ENCODE results near the gene SLC25A44. TPM values are rescaled to one million over a fixed set of nuclear protein-coding genes. Genes with fewer than 3 reads are reported as not detected.

The SLC25A44 gene
- polyA plus RNA-seq, 4 donors: 13.4 to 46.6 (median 17.3) TPM

GRCh38 chr1:156149374-156150332 lies 44.3 kb upstream of the SLC25A44 start:
- DNase-seq: no peak
- peak overlapping the region in 1 of 3 donors; percentile 36 for H3K27ac ChIP-seq (ENCODE audit: low read depth in 1 of 3, low read length in 2 of 3)
- no peaks in the 10 kb centered on the region for H3K36me3 ChIP-seq (ENCODE audit: control insufficient read depth in 3 of 3, insufficient read depth in 2 of 3, low read depth in 1 of 3, low read length in 3 of 3)
- H3K4me3 ChIP-seq (ENCODE audit: low read depth in 1 of 3, low read length in 3 of 3): no peak overlapping the region
- peaks cover 0 to 12% (median 0%) of the 10 kb centered on the region in 3 donors for H3K4me1 ChIP-seq (ENCODE audit: control insufficient read depth in 3 of 3, insufficient read depth in 2 of 3, low read depth in 1 of 3, low read length in 2 of 3)
- 42 to 62% (median 50%) methylated on average over 18 to 20 of the region's 20 CpGs for WGBS, 3 donors
- H3K9me3 ChIP-seq (ENCODE audit: control insufficient read depth in 2 of 2, insufficient read depth in 1 of 2, low read depth in 1 of 2, low read length in 1 of 2): no peaks in the 10 kb centered on the region
- FAIRE-seq: no peak
- peaks cover 0 to 19% (median 0%) of the 10 kb centered on the region in 3 donors for H3K27me3 ChIP-seq (ENCODE audit: control insufficient read depth in 3 of 3, insufficient read depth in 3 of 3, low read length in 3 of 3)

GRCh38 chr1:156150333-156151011 lies 43.4 kb upstream of the SLC25A44 start:
- H3K27ac ChIP-seq (ENCODE audit: low read depth in 1 of 3, low read length in 2 of 3): no peak overlapping the region
- FAIRE-seq: no peak

GRCh38 chr1:156151093-156151688 lies 42.7 kb upstream of the SLC25A44 start:
- peaks cover 0 to 23% (median 0%) of the 10 kb centered on the region in 3 donors for H3K27me3 ChIP-seq (ENCODE audit: control insufficient read depth in 3 of 3, insufficient read depth in 3 of 3, low read length in 3 of 3)
- H3K9me3 ChIP-seq (ENCODE audit: control insufficient read depth in 2 of 2, insufficient read depth in 1 of 2, low read depth in 1 of 2, low read length in 1 of 2): no peaks in the 10 kb centered on the region
- no peak for FAIRE-seq
- WGBS, 3 donors: 68 to 81% (median 75%) methylated on average over 6 of the region's 6 CpGs
- H3K36me3 ChIP-seq (ENCODE audit: control insufficient read depth in 3 of 3, insufficient read depth in 2 of 3, low read depth in 1 of 3, low read length in 3 of 3): no peaks in the 10 kb centered on the region
- no peak overlapping the region for H3K27ac ChIP-seq (ENCODE audit: low read depth in 1 of 3, low read length in 2 of 3)
- peaks cover 0 to 10% (median 0%) of the 10 kb centered on the region in 3 donors for H3K4me1 ChIP-seq (ENCODE audit: control insufficient read depth in 3 of 3, insufficient read depth in 2 of 3, low read depth in 1 of 3, low read length in 2 of 3)
- DNase-seq: no peak
- no peak overlapping the region for H3K4me3 ChIP-seq (ENCODE audit: low read depth in 1 of 3, low read length in 3 of 3)

More at GRCh38 chr1:156150333-156151011, 43.4 kb upstream of the SLC25A44 start:
- 53 to 68% (median 65%) methylated on average over 9 to 10 of the region's 10 CpGs for WGBS, 3 donors
- H3K4me3 ChIP-seq (ENCODE audit: low read depth in 1 of 3, low read length in 3 of 3): no peak overlapping the region
- no peak for DNase-seq
- no peaks in the 10 kb centered on the region for H3K9me3 ChIP-seq (ENCODE audit: control insufficient read depth in 2 of 2, insufficient read depth in 1 of 2, low read depth in 1 of 2, low read length in 1 of 2)
- peaks cover 0 to 22% (median 0%) of the 10 kb centered on the region in 3 donors for H3K27me3 ChIP-seq (ENCODE audit: control insufficient read depth in 3 of 3, insufficient read depth in 3 of 3, low read length in 3 of 3)
- no peaks in the 10 kb centered on the region for H3K36me3 ChIP-seq (ENCODE audit: control insufficient read depth in 3 of 3, insufficient read depth in 2 of 3, low read depth in 1 of 3, low read length in 3 of 3)
- H3K4me1 ChIP-seq (ENCODE audit: control insufficient read depth in 3 of 3, insufficient read depth in 2 of 3, low read depth in 1 of 3, low read length in 2 of 3): peaks cover 0 to 12% (median 0%) of the 10 kb centered on the region in 3 donors

- Histone ChIP-seq H3K27me3 (ENCODE audit: control insufficient read depth in 3 of 3, insufficient read depth in 3 of 3, low read length in 3 of 3) (peaks cover 0 to 23% (median 0%) of the 10 kb centered on the region in 3 donors), H3K9me3 (ENCODE audit: control insufficient read depth in 2 of 2, insufficient read depth in 1 of 2, low read depth in 1 of 2, low read length in 1 of 2) (no peaks in the 10 kb centered on the region), H3K27ac (ENCODE audit: low read depth in 1 of 3, low read length in 2 of 3) (no peak overlapping the region), H3K4me1 (ENCODE audit: control insufficient read depth in 3 of 3, insufficient read depth in 2 of 3, low read depth in 1 of 3, low read length in 2 of 3) (no peaks in the 10 kb centered on the region), H3K4me3 (ENCODE audit: low read depth in 1 of 3, low read length in 3 of 3) (no peak overlapping the region), H3K36me3 (ENCODE audit: control insufficient read depth in 3 of 3, insufficient read depth in 2 of 3, low read depth in 1 of 3, low read length in 3 of 3) (no peaks in the 10 kb centered on the region)
- DNase-seq (no peak), FAIRE-seq (no peak)
- 44 to 66% (median 61%) methylated on average over 5 of the region's 5 CpGs for WGBS, 3 donors
These were observed 41.3 kb upstream of the SLC25A44 start for GRCh38 chr1:156152628-156153027.

GRCh38 chr1:156153362-156153761 lies 40.5 kb upstream of the SLC25A44 start, which contains the start of gene SEMA4A:
Gene SEMA4A, plus strand, starts transcription at chr1:156153585. Its CDS starts 994 bp downstream, at chr1:156154579.
- Histone ChIP-seq H3K27ac (ENCODE audit: low read depth in 1 of 3, low read length in 2 of 3) (peak within 1 kb of the TSS in 1 of 3 donors; percentile 66), H3K4me1 (ENCODE audit: control insufficient read depth in 3 of 3, insufficient read depth in 2 of 3, low read depth in 1 of 3, low read length in 2 of 3) (no peaks in the 10 kb centered on the region), H3K27me3 (ENCODE audit: control insufficient read depth in 3 of 3, insufficient read depth in 3 of 3, low read length in 3 of 3) (peaks cover 0 to 23% (median 0%) of the 10 kb centered on the region in 3 donors), H3K4me3 (ENCODE audit: low read depth in 1 of 3, low read length in 3 of 3) (no peak within 1 kb of the TSS), H3K36me3 (ENCODE audit: control insufficient read depth in 3 of 3, insufficient read depth in 2 of 3, low read depth in 1 of 3, low read length in 3 of 3) (no peaks in the 10 kb centered on the region), H3K9me3 (ENCODE audit: control insufficient read depth in 2 of 2, insufficient read depth in 1 of 2, low read depth in 1 of 2, low read length in 1 of 2) (no peaks in the 10 kb centered on the region)
- DNase-seq: peak; percentile 40 to 61
- WGBS, 3 donors: 46 to 71% (median 49%) methylated on average over 9 to 10 of the region's 10 CpGs
- FAIRE-seq: no peak

GRCh38 chr1:156154317-156154749 lies 39.6 kb upstream of the SLC25A44 start:
- no peaks in the 10 kb centered on the region for H3K4me1 ChIP-seq (ENCODE audit: control insufficient read depth in 3 of 3, insufficient read depth in 2 of 3, low read depth in 1 of 3, low read length in 2 of 3)
- FAIRE-seq (no peak), DNase-seq (no peak)

GRCh38 chr1:156155756-156156510 lies 38.0 kb upstream of the SLC25A44 start:
- DNase-seq (no peak), FAIRE-seq (no peak)
- 62 to 86% (median 77%) methylated on average over 12 of the region's 12 CpGs for whole genome bisulfite sequencing, 3 donors

More at GRCh38 chr1:156154317-156154749, 39.6 kb upstream of the SLC25A44 start:
- H3K9me3 ChIP-seq (ENCODE audit: control insufficient read depth in 2 of 2, insufficient read depth in 1 of 2, low read depth in 1 of 2, low read length in 1 of 2): no peaks in the 10 kb centered on the region
- WGBS, 3 donors: 68 to 77% (median 74%) methylated on average over 11 of the region's 11 CpGs
- H3K27me3 ChIP-seq (ENCODE audit: control insufficient read depth in 3 of 3, insufficient read depth in 3 of 3, low read length in 3 of 3): peaks cover 0 to 21% (median 0%) of the 10 kb centered on the region in 3 donors
- H3K4me3 ChIP-seq (ENCODE audit: low read depth in 1 of 3, low read length in 3 of 3): no peak overlapping the region
- peak overlapping the region in 1 of 3 donors; percentile 66 for H3K27ac ChIP-seq (ENCODE audit: low read depth in 1 of 3, low read length in 2 of 3)
- no peaks in the 10 kb centered on the region for H3K36me3 ChIP-seq (ENCODE audit: control insufficient read depth in 3 of 3, insufficient read depth in 2 of 3, low read depth in 1 of 3, low read length in 3 of 3)

More at GRCh38 chr1:156155756-156156510, 38.0 kb upstream of the SLC25A44 start:
- Histone ChIP-seq H3K27me3 (ENCODE audit: control insufficient read depth in 3 of 3, insufficient read depth in 3 of 3, low read length in 3 of 3) (peaks cover 0 to 6% (median 0%) of the 10 kb centered on the region in 3 donors), H3K4me1 (ENCODE audit: control insufficient read depth in 3 of 3, insufficient read depth in 2 of 3, low read depth in 1 of 3, low read length in 2 of 3) (peaks cover 0 to 7% (median 0%) of the 10 kb centered on the region in 3 donors), H3K4me3 (ENCODE audit: low read depth in 1 of 3, low read length in 3 of 3) (no peak overlapping the region), H3K27ac (ENCODE audit: low read depth in 1 of 3, low read length in 2 of 3) (no peak overlapping the region), H3K36me3 (ENCODE audit: control insufficient read depth in 3 of 3, insufficient read depth in 2 of 3, low read depth in 1 of 3, low read length in 3 of 3) (no peaks in the 10 kb centered on the region), H3K9me3 (ENCODE audit: control insufficient read depth in 2 of 2, insufficient read depth in 1 of 2, low read depth in 1 of 2, low read length in 1 of 2) (no peaks in the 10 kb centered on the region)
